Measurements from ENCODE around the gene UPF1.

DNA sequence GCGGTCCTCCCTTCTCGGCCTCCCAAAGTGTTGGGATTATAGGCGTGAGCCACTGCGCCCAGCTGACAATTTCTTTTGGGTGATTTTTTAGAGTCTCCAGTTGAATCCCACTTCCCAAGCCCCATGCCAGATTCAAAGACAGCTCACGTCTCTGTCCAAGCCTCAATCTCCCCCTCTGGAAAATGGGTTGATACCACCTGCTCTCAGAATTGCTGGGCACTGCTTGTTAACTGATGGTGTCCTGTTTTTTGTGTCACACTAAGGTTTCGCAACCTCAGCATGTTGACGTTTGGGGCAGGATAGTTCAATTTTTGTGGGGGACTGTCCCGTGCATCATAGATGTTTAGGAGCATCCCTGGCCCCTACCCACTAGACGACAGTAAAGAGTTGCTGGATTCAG, 14.2 kb upstream of the UPF1 start:
- TF ChIP-seq GATA2 (IDR thresholded peaks at IDR 0.05; ENCODE audit: low read depth, low read length), result no peak
- TF ChIP-seq GATA3 (IDR thresholded peaks at IDR 0.05; ENCODE audit: low read depth, low read length), result no peak
